ENCODE data around the gene TRIM47. TPM values are rescaled to one million over a fixed set of nuclear protein-coding genes. Genes with fewer than 3 reads are reported as not detected.
A peak's percentile ranks its signal among the peaks of the same experiment; 100 is the strongest.
"Not testable (repeated sequence)": the region's sequence is repeated elsewhere in the genome, so short reads cannot be mapped to it uniquely, and the experiment has no call there.

The TRIM47 gene
- total RNA-seq, 1 donor from 2014 or later, result 7.2 TPM

DNA sequence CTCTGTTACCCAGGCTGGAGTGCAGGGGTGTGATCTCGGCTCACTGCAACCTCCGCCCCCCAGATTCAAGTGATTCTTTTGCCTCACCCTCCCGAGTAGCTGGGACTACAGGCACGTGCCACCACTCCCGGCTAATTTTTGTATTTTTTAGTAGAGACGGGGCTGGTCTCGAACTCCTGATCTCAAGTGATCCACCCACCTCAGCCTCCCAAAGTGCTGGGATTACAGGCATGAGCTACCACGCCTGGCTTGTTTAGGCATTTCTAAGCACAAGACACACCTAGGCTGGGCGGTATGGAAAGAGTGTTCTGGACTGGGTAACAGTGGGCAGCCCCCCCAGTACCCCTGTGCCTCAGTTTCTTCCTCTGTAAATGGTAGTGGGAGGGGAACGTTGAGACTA is 8.2 kb downstream of the TRIM47 start:
- not testable (repeated sequence) for DNase-seq (ENCODE audit: low read depth)

DNA sequence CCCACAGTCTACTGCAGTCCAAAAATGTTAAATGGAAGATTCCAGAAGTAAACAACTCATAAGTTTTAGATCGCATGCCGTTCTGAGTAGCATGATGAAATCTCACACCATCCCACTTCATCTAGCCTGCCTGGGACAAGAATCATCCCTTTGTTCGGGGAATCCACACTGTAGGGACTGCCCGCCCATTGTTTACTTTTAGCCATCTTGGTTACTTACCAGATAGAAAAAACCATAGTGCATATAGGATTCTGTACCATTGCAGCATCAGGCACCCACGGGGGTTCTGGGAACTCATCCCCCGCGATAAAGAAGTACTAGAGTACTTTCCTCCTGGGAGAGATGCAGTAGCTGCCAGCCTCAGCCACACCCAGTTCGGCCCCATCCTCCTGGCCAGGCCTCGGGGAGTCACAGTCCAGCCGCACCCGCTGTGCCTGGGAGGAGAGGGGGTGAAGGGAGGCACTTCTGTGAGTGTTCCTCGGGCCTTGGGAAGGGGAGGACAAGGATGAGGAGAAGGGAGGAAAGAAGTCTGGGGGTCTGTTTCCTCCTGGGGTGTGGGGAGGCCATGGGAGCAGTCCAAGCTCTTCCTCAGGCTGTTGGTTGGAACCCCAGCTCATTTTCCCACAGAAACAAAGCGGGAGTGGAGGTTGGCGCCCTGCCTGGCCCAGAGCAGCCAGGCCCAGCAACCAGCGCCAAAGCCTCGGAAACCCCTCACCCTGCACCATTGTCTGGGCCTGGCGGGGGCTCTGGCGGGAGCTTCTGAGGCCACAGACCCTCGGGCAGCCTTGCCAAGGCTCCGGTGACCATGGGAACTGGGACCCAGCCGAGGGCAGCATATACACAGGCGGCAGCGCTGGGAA is 8.9 kb downstream of the TRIM47 start:
- DNase-seq (ENCODE audit: low read depth), result no peak

DNA sequence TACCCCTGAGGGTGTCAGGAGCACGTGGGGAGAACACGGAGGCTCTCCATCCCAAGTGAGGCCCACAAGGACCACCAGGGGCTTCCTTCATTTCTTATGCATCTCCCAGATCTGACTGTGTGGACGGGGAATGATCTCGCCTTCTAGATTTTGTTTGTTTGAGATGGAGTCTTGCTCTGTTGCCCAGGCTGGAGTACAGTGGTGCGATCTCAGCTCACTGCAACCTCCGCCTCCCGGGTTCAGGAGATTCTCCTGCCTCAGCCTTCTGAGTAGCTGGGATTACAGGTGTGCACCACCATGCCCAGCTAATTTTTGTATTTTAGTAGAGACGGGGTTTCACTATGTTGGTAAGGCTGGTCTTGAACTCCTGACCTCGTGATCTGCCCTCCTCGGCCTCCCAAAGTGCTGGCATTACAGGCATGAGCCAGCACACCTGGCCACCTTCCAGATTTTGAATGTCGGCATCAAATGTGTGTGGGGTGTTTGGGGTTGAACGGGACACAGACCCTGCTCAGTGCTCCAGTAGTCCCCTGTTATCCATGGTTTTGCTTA is 9.6 kb downstream of the TRIM47 start:
- DNase-seq (ENCODE audit: low read depth), result not testable (repeated sequence)

DNA sequence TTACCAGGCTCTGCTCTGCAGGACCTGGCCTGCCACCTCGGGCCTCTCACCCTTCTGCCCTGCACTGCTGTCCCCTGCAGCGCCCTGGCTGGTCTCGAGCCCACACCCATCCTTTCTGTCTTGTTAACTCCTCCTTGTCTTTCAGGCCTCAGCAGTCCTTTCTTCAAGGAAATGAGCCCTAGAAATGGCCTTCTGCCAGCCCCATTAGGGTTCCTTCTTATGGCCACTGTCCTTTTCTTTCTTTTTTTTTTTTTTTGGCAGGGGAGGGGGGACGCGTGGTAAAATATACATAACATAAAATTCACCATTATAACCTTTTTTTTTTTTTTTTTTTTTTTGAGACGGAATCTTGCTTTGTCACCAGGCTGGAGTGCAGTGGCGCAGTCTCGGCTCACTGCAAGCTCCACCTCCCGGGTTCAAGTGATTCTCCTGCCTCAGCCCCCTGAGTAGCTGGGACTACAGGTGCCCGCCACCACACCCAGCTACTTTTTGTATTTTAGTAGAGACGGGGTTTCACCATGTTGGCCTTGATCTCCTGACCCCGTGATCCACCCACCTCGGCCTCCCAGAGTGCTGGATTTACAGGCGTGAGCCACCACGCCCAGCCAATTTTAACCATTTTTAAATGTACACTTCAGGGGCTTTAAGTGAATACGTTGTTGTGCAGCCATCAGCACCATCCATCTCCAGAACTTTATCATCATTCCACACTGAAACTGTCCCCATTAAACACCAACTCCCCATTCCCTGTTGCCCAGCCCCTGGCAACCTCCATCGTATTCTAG is 12.8 kb downstream of the TRIM47 start:
- DNase-seq (ENCODE audit: low read depth), result not testable (repeated sequence)

DNA sequence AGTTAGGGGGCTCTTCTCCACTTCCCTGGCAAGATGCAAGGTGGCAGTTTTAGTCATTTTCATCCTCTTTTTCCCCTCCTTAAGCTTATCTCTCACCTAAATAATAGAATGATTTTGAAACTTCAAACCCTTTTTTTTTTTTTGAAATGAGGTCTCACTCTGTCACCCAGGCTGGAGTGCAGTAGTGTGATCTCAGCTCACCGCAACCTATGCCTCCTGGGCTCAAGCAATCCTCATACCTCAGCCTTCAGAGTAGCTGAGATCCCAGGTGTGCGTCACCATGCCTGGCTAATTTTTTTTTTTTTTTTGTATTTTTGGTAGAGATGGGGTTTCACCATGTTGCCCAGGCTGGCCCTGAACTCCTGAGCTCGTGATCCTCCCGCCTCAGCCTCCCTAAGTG is 13.5 kb downstream of the TRIM47 start:
- DNase-seq (ENCODE audit: low read depth), result not testable (repeated sequence)

DNA sequence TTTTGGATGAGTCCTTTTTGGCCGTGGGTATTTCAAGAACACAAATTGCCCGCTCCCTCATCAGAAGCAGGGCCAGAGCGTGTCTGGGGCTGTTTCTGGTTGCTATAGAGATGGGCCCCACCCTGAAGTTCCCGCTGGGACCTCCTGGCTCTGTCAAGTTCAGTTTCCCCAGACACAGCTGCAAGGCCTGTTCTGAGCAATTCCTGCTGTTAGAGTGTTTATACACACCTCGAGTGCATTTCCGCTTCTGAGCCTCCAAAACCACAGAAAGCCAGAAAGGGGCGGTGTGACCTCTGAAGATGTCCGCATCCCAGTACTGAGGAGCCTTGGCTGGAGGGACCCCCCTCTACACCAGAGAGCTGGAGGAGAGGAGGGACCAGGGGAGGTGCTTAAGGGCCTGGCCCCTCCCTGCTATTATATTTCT is 13.9 kb downstream of the TRIM47 start:
- DNase-seq (ENCODE audit: low read depth), result peak; percentile 58

DNA sequence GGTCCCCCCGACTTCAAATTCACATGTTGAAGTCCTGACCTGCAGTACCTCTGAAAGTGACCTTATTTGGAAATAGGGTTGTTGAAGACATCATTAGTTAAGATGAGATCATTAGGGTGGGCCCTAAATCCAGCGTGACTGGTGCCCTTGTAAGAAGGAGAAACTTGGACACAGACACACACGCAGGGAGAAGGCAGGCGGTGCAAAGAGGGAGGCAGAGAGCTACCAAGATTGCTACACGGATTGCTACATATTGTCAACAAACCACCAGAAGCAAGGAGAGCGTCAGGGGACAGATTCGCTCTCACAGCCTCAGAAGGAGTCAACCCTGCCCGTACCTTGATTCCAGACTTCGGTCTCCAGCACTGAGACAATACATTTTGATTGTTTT is 16.5 kb downstream of the TRIM47 start:
- DNase-seq (ENCODE audit: low read depth), result no peak

DNA sequence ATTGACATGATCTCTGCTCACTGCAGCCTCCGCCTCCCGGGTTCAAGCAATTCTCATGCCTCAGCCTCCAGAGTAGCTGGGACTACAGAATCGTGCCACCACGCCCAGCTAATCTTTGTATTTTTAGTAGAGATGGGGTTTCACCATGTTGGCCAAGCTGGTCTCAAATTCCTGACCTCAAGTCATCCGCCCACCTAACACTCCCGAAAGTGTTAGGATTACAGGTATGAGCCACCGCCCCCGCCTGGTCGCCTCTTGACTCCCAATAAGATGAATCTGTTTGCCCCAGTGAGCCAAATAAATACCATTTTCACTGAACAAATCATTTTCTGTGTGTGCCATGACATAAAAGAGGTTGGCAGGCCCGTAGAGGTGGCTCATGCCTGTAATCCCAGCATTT is 19.0 kb downstream of the TRIM47 start:
- not testable (repeated sequence) for DNase-seq (ENCODE audit: low read depth)

DNA sequence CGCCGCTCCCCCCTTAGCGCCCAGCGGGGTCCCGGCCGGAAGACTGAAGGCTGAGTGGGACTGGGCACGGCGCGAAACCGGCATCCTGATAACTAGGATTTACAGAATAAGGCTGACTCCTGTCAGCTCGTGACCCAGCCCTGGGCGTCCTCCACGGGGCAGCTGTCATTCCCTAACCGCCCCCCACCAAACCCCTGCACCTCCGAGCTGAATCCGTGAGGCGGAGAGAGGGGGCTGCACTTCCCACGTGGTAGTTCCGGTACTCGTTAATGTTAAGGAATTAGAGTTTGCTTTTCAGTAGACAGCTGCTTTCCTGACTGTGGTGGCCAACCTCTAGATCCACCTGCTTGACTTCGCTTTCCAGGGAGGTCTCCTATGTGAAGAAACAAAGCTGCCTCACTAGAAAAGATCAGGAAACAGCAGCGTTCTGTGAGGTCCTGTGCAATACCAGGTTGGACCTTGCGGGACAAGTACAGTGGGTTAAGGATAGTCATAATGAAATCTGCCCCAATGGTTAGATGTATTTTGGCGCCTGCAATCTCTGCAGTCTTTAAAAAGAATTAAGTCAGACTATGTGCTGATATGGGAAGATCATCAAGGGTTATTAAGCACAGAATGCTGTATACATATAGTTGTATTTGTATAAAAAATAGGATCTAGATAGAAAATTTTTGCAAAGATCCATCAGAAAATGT is 22.2 kb downstream of the TRIM47 start:
- no peak for DNase-seq (ENCODE audit: low read depth)

DNA sequence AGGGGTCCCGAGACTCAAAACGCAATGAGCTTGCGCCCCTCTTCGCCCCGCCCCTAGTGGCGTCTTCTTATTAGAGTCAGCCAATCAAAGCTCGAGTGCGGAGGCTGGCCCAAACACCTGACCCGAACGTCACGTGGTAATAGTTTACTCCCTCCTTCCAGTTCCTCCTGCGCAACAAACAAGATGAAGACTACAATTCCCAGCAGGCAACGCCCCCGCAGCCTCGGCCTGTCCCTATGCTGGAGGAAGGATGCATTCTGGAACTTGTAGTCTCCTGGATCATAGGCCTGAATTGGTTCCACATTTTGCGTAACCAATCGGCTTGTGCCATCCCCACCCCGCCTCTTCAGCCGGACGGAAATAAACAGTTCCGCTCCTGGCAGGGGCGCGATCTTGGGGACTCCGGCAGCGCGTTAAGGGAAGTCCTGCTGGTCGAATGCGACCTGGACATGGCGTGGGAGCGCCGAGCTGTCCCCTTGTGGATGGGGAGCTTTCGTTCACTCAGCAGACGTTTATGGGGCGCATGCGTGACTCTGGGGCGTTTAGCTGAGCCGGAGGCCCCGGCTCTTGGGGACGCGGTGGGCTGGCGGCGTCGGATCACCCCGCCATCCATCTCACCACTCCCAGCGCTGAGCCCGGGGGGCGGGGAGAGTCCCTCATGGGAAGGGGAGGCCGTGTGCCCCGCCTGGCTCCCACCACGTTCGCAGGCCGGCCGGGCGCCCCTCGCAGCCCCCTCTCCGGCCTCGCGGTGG is 22.9 kb downstream of the TRIM47 start, which contains the start of gene WBP2:
WBP2 (minus strand) TSS at position 26 of the 752 bp plus-strand sequence. CDS start 38 bp downstream, outside the sequence.
- peak; percentile 100 for DNase-seq (ENCODE audit: low read depth)

DNA sequence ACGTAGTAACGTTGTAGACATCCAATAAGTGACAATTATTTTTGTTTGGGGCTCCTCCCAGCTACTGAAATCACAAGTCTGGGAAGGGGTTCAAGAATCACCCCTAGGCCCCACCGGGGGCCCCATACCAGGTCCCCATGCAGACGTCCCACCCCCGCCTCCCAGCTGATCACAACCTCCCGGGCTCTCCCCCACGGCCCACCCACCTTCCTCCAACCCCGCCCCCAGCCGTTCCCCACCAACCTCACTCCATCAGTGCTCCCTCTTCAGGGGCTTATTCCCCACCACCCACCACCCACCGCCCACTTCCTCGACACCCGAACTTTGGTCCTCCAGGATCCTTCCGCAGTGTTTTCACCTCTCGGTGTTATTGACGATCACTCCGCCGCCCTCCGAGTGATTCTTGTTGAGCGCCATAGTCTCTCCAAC is 23.5 kb downstream of the TRIM47 start:
- no peak for DNase-seq (ENCODE audit: low read depth)

DNA sequence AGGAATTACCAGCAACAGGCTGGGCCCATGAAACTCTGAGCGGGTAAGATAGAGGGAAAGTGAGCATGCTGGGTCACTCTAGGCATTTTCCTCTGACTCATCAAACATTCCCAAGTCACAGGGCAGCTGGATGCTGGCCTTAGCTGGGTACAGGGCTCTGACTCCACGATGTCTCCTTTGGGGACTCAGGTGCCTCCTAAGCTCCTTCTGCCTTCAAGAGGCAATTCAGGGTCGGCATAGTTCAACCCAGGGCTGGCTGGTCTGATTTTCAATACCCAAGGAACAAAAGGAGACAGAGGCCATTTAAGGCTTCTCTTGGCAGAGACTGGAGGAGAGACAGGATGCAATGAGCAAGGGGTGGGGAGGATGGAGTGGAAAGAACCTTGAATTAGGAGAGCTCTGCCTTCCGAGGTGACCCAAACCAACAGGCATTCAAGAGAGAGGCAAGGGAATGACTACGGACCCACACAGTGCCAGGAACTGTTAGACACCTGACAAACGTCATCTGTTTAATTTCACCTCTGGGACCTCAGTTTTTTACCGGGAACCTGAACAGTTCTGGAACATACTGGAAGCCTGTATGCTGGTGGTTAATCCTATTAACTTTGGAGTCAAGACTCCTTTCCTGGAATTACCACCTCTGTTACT is 24.2 kb downstream of the TRIM47 start:
- DNase-seq (ENCODE audit: low read depth), result peak; percentile 83

DNA sequence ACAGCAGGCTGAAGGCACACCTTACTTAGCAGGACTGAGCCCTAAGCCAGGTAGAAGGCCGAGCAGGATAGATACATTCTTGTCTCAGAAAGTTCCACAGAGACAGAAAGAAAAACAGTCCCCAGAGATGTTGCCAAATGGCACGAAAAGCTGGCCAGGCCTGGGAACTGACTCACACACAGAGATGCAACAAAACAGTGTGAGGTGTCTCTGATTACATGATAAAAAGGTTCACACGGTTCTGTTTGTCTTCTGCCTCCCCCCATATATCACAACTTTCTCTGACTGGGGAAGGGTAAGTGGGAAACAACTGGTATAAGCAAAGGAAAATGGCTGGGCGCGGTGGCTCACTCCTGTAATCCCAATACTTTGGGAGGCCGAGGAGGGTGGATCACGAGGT is 24.9 kb downstream of the TRIM47 start:
- DNase-seq (ENCODE audit: low read depth), result peak; percentile 51

DNA sequence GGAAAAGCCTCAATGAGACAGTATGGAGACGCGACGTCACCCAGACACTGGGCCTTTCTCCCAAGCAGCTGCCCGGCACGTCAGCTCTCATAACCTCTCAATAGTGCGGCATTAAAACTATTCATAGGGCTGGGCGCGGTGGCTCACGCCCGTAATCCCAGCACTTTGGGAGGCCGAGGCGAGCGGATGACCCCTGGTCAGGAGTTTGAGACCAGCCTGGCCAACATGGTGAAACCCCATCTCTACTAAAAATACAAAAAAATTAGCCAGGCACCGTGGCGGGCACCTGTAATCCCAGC is 26.7 kb downstream of the TRIM47 start:
- not testable (repeated sequence) for DNase-seq (ENCODE audit: low read depth)

DNA sequence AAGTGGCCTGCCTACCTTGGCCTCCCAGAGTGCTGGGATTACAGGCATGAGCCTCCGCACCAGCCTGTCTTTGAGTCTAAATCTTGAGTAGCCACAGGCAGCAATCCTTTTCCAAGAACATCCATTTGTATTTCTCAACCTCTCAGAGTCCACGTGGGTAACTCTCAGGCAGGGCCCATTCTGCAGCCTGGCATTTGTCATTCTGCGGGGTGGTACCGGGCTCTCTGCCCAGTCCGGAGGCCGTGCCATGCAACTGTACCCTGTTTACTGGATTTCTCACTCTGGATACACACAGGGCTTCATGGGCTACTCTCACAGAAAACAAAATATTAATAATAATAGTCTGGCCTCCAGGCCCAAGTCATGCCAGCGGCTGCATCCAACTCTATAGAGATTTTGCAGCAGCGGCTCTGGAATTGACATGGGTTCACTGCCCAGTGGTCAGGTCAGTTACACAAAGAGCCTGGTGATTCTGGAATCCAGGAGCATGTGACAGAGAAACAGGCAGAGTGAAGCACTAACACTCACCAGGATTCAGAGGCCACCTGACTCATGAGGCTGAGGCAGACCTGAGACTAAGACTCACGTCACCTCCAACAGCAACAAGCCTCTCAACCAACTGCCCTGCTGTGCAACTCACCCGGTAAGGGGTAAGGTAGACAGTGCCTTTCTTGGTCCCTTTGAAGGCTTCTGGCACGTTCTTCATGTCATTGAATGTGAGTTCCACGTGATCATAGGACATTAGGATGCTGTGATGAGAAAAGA is 27.3 kb downstream of the TRIM47 start:
- DNase-seq (ENCODE audit: low read depth), result peak; percentile 23

DNA sequence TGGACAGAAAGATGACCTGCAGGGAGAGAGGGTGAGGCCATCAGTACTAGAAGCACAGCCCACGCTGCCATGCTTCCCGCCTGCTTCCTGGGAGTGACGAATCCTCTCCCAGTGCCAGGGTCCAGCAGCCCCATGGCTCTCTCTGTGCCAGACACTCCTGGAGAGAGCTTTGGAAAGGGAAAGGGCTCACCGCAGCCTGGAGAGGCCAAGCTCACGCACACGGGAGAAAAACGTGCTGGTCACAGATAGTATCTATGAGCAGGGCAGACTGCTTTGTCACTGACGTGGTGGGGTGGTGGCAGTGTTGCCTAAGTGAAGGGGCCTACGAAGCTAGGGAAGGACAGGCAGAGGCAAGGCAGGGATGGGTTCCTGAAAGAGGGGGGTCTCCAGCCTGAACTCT is 28.7 kb downstream of the TRIM47 start:
- DNase-seq (ENCODE audit: low read depth), result no peak

DNA sequence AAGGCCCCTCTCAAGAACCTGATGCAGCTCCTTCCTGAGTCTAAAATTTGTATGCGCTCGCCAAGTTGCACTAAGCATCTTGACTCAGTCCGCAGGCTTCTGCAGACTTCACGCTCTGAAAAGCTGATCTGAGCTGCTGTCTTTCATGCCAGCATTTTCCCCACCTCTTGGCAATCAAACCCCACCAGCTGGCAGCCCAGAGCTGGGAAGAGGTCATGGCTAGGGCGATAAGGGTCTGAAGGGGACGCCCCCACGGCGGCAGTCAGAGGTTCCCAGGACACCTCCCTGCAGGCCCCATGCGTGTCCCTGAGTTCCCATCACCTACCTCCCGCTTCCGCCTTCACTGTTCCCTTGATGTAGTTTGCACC is 29.1 kb downstream of the TRIM47 start:
- no peak for DNase-seq (ENCODE audit: low read depth)

DNA sequence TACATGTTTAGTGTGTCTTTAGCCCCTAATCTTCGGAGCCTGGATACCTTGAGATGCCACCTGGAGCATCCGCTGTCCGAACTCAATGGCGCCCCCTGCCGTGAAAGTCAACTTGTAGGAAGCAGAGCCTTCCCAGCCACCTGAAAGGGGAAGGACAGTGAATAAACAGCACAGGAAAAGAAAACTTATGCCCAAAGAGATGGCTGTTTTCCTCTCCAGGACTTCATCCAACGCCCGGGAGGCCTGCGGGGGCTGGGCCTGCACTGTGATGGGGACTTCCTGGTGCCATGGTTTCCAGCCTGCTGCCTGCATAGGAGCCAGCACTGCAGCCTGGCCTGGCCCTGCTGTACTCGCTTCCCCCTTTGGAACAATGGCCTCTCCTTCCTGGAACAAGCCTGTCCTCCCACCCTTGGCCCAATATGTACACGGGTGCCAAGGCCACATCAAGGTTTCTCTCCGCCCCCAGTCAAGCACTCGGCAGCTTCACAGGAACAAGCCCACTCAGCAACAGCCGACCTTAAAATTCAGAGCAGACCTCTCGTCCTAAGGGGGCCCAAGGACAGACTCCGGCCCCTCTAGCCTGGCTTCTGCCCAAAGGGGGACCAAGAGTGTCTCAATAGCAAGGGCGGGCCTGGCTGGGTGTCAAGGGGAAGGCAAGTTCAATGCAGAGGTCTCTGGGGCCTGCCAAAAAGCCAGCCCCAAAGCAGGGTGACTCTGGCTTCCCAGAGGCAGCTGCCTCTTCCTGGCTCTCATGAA is 29.7 kb downstream of the TRIM47 start:
- no peak for DNase-seq (ENCODE audit: low read depth)

All from myocyte (in vitro differentiated cells).